SK-N-SH treated with all-trans-retinoic acid at 6 μM for 48 hours (cell line): ENCODE data around the gene DNAJB1.

Experiments
- ARNTL ChIP-seq: fragments of 450-650 bp; formaldehyde crosslinking; IDR thresholded peaks from 2 replicates; pipeline ENCODE4 v1.5.0; 2020; ENCODE audit warnings: low read depth, mild to moderate bottlenecking, moderate library complexity, borderline replicate concordance
- OSR1 ChIP-seq: fragments of 250-450 bp; sonication (Bioruptor Pico); IDR thresholded peaks from 2 replicates; pipeline ENCODE4 v1.8.0; 2022; ENCODE audit warnings: moderate library complexity, mild to moderate bottlenecking, inconsistent platforms
- TOX ChIP-seq: fragments of 250-450 bp; sonication (Bioruptor Pico); IDR thresholded peaks from 2 replicates; pipeline ENCODE4 v1.8.0; 2021; ENCODE audit warnings: mild to moderate bottlenecking, moderate library complexity, borderline replicate concordance
- ZFP3 ChIP-seq: fragments of 250-450 bp; sonication (Bioruptor Pico); IDR thresholded peaks from 2 replicates; pipeline ENCODE4 v1.5.0; 2020; ENCODE audit warnings: mild to moderate bottlenecking, moderate library complexity
- ZNF70 ChIP-seq: fragments of 450-650 bp; formaldehyde crosslinking; IDR thresholded peaks from 2 replicates; pipeline ENCODE4 v1.5.0; 2020; ENCODE audit warnings: mild to moderate bottlenecking, moderate library complexity
- TF ChIP-seq, protein P1 (sequence below): fragments of 250-450 bp; sonication (Bioruptor Pico); IDR thresholded peaks from 2 replicates; pipeline ENCODE4 v1.8.0; 2020; ENCODE audit warnings: mild to moderate bottlenecking, moderate library complexity, borderline replicate concordance
- TF ChIP-seq, protein P2 (sequence below): fragments of 250-450 bp; sonication (Bioruptor Pico); IDR thresholded peaks from 2 replicates; pipeline ENCODE4 v1.5.1; 2021; ENCODE audit warnings: mild to moderate bottlenecking, moderate library complexity
- TF ChIP-seq, protein P3 (sequence below): fragments of 250-450 bp; sonication (Bioruptor Pico); IDR thresholded peaks from 2 replicates; pipeline ENCODE4 v1.5.0; 2020; ENCODE audit warnings: mild to moderate bottlenecking, moderate library complexity

DNA sequence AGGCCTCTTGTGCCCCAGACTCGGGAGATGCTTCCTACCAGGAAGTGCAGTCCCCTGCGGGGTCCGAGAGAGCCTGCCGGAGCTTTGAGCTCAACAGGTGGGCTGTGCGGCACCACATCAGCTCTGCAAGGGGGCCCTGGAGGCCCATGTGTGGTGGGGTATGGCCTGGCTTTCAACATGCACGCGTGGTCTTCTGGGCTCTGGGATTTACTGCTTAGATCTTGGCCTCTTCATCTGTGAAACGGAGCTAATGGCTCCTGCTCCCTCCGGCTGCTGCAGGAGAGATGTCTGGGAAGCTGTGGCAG, 35.7 kb upstream of the DNAJB1 start:
- TF ChIP-seq ZFP3 (CRISPR knock-in tag) (no peak), OSR1 (CRISPR knock-in tag) (no peak), TOX (CRISPR knock-in tag) (no peak), ZNF70 (CRISPR knock-in tag) (no peak), ARNTL (CRISPR knock-in tag) (no peak)
- TF ChIP-seq, protein P1, sequence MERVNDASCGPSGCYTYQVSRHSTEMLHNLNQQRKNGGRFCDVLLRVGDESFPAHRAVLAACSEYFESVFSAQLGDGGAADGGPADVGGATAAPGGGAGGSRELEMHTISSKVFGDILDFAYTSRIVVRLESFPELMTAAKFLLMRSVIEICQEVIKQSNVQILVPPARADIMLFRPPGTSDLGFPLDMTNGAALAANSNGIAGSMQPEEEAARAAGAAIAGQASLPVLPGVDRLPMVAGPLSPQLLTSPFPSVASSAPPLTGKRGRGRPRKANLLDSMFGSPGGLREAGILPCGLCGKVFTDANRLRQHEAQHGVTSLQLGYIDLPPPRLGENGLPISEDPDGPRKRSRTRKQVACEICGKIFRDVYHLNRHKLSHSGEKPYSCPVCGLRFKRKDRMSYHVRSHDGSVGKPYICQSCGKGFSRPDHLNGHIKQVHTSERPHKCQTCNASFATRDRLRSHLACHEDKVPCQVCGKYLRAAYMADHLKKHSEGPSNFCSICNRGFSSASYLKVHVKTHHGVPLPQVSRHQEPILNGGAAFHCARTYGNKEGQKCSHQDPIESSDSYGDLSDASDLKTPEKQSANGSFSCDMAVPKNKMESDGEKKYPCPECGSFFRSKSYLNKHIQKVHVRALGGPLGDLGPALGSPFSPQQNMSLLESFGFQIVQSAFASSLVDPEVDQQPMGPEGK (CRISPR knock-in tag): no peak
- TF ChIP-seq, protein P2, sequence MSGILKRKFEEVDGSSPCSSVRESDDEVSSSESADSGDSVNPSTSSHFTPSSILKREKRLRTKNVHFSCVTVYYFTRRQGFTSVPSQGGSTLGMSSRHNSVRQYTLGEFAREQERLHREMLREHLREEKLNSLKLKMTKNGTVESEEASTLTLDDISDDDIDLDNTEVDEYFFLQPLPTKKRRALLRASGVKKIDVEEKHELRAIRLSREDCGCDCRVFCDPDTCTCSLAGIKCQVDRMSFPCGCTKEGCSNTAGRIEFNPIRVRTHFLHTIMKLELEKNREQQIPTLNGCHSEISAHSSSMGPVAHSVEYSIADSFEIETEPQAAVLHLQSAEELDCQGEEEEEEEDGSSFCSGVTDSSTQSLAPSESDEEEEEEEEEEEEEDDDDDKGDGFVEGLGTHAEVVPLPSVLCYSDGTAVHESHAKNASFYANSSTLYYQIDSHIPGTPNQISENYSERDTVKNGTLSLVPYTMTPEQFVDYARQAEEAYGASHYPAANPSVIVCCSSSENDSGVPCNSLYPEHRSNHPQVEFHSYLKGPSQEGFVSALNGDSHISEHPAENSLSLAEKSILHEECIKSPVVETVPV (CRISPR knock-in tag): no peak
- TF ChIP-seq, protein P3, sequence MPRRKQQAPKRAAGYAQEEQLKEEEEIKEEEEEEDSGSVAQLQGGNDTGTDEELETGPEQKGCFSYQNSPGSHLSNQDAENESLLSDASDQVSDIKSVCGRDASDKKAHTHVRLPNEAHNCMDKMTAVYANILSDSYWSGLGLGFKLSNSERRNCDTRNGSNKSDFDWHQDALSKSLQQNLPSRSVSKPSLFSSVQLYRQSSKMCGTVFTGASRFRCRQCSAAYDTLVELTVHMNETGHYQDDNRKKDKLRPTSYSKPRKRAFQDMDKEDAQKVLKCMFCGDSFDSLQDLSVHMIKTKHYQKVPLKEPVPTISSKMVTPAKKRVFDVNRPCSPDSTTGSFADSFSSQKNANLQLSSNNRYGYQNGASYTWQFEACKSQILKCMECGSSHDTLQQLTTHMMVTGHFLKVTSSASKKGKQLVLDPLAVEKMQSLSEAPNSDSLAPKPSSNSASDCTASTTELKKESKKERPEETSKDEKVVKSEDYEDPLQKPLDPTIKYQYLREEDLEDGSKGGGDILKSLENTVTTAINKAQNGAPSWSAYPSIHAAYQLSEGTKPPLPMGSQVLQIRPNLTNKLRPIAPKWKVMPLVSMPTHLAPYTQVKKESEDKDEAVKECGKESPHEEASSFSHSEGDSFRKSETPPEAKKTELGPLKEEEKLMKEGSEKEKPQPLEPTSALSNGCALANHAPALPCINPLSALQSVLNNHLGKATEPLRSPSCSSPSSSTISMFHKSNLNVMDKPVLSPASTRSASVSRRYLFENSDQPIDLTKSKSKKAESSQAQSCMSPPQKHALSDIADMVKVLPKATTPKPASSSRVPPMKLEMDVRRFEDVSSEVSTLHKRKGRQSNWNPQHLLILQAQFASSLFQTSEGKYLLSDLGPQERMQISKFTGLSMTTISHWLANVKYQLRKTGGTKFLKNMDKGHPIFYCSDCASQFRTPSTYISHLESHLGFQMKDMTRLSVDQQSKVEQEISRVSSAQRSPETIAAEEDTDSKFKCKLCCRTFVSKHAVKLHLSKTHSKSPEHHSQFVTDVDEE (CRISPR knock-in tag): no peak
